SHP77 (cell line): Measurements from ENCODE around the gene CCDC77.

Experiments
- DNase-seq, 2 experiments: peaks; one replicate each; lab custom pipeline; 2025; lab: John Stamatoyannopoulos, UW

CCDC77 gene

DNA sequence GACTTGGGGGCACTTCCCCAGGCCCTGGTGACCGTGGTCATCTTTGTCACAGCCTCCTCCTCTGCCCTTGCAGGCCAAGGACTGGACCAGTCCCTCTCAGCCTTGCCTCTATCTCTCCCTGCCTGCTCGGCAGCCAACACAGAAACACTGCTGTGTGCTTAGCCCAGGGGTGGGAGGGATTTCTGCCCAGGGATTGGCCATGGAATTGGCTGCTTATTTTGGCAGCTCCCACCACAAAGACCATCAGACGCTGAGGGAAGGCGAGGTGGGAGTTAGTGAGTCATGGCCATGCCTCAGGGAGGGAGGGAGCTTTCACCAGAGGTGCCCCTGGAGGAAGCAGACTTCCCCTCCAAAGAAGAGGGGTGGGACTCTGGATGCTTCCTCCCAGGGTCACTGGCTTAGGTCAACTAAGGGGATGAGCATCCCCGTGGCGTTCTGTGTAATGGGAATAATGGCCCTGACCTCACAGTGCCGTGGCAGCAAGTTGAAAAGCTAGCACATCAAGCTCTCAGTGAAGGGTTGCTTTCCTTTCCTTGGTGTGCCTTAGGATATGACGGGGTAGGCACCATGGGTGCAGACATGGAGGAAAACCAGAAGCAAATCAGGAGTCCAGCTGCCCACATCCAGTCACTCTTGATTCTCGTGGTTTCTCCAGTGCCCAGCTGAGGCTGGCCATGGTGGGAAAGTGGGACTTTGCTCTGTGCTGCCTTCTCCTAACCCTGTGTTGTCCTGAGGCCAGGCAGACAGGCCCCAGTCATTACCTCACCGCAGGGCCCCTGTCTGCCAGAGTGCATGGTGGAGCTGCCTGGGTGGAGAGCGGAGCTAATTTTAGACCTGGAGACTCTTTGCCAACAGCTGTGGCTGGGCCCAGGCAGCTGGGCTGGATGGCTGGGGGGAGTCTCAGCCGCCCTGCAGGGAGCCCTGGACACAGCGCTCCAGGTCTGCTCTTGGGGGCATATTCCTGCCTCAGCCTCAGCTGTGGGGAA, 79.7 kb downstream of the CCDC77 start:
- peak; percentile 26 to 66 for DNase-seq

DNA sequence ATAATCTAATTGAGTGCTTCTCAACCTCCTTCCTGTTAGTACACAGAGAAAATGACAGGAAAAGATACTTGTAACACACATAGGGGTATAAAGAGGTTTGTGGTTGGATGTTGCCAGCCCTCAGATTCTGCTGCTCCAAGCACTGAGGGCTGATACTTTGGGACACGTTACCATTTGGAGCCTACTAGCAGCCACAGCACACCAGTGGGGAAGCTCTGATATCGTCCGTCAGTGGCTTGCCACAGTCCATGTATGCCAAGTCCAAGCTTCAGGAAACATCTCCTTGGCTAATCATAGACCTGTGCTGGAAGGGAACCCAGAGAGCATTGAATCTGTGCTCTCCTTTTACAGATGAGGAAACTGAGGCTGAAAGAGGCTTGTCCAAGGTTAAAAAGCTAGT, 80.6 kb downstream of the CCDC77 start:
- DNase-seq: no peak

DNA sequence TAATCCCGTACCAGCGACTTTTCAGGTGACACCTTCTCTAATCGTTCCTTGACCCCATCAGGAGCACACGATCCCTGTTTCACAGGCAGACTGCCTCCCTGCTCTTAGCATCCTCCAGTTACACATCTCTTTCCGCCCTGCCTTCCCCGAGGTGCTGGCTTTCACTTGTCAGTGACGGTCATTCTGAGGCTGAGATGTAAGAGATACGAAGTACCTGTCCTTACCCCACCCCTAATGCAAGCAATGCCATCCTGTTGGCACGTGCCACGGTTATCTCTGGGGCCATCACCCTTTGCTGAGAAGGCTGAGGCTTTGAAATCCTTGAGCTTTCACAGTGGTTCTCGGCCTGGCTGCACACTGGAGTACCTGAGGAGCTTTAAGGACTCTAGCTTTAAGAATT, 82.7 kb downstream of the CCDC77 start:
- DNase-seq: no peak

DNA sequence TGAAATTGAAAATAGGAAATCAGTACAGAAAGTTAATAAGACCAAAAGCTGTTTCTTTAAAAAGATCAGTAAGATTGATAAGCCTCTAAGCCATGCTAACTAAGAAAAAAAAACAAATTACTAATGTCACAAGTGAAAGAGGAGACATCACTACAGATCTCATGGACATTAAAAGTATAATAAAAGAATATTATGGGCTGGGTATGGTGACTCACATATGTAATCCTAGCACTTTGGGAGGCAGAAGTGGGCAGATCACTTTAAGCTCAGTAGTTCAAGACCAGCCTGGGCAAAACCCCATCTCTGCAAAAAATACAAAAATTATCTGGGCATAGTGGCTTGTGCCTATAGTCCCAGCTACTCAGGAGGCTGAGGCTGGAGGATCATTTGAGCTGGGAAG, 88.8 kb downstream of the CCDC77 start:
- DNase-seq: no peak
